HG02642 (cell line): ENCODE measurements around the gene ZNF385A.

Experiments
- ATAC-seq: cut with Tn5 transposase; IDR thresholded peaks from one replicate; pipeline ENCODE4 v1.9.1; 2021; ENCODE audit warnings: mild to moderate bottlenecking; ENCODE audit not compliant: unreplicated experiment, poor library complexity

Gene ZNF385A

GRCh38 chr12:54394281-54394719, 9.8 kb upstream of the ZNF385A start:
- ATAC-seq, result no peak

- no peak for ATAC-seq
Observed at GRCh38 chr12:54393743-54394142, 9.2 kb upstream of the ZNF385A start.

GRCh38 chr12:54393207-54393609, 8.7 kb upstream of the ZNF385A start:
- ATAC-seq, result no peak

GRCh38 chr12:54392485-54393206, 8.1 kb upstream of the ZNF385A start:
- no peak for ATAC-seq

GRCh38 chr12:54390668-54391551, 6.4 kb upstream of the ZNF385A start:
- peak; percentile 66 for ATAC-seq

- ATAC-seq, result no peak
Observed at GRCh38 chr12:54390176-54390667, 5.7 kb upstream of the ZNF385A start.

GRCh38 chr12:54389607-54390175, 5.2 kb upstream of the ZNF385A start:
- no peak for ATAC-seq

GRCh38 chr12:54389134-54389508, 4.6 kb upstream of the ZNF385A start:
- ATAC-seq, result no peak

GRCh38 chr12:54388237-54389133, 4.0 kb upstream of the ZNF385A start:
- no peak for ATAC-seq

GRCh38 chr12:54387114-54387467, 2.6 kb upstream of the ZNF385A start:
- ATAC-seq, result no peak

GRCh38 chr12:54386403-54387113, 2.0 kb upstream of the ZNF385A start:
- ATAC-seq, result no peak

GRCh38 chr12:54385251-54385914, 850 bp upstream of the ZNF385A start:
- ATAC-seq, result peak; percentile 60

- no peak for ATAC-seq
Observed at GRCh38 chr12:54383041-54383609, 1.4 kb downstream of the ZNF385A start.

GRCh38 chr12:54381136-54381535, 3.4 kb downstream of the ZNF385A start:
- ATAC-seq, result no peak

- ATAC-seq, result peak; percentile 85
Observed at GRCh38 chr12:54379398-54380201, 4.9 kb downstream of the ZNF385A start.

- no peak for ATAC-seq
Observed at GRCh38 chr12:54378796-54379397, 5.6 kb downstream of the ZNF385A start.

- ATAC-seq, result no peak
Observed at GRCh38 chr12:54377797-54378515, 6.6 kb downstream of the ZNF385A start.
